WTC11 (cell line): ENCODE data around the gene EEF1AKMT1. TPM values are rescaled to one million over a fixed set of nuclear protein-coding genes. Genes with fewer than 3 reads are reported as not detected.

ENCODE experiments used
- ATAC-seq: fragments of 200-7000 bp; cut with Tn5 transposase; 2 replicates; pipeline ENCODE4 v1.10.0; 2021; ENCODE audit warnings: mild to moderate bottlenecking, moderate library complexity
- CTCF ChIA-PET: fragments of 300-600 bp; sonication (Branson Sonifier 250); formaldehyde crosslinking; loops from one replicate; lab custom pipeline; 2021; ENCODE audit warnings: antibody characterized with exemption; lab: Charles Lee
- POLR2A ChIA-PET: fragments of 350-600 bp; sonication (Branson Sonifier 250); formaldehyde crosslinking; loops from one replicate; lab custom pipeline; 2021; ENCODE audit warnings: antibody characterized with exemption; lab: Charles Lee
- DNase-seq: peaks from one replicate; pipeline ENCODE4 v3.0.0; 2021; ENCODE audit warnings: low spot score
- H3K27ac Mint-ChIP-seq: 2 replicates; pipeline ENCODE4 v1.8.0; 2021; ENCODE audit warnings: mixed read lengths
- H3K27me3 Mint-ChIP-seq: 2 replicates; pipeline ENCODE4 v1.8.0; 2021; ENCODE audit warnings: low read depth, mild to moderate bottlenecking, moderate library complexity, mixed read lengths
- H3K36me3 Mint-ChIP-seq: 2 replicates; pipeline ENCODE4 v1.8.0; 2021; ENCODE audit warnings: mixed read lengths
- H3K4me1 Mint-ChIP-seq: 2 replicates; pipeline ENCODE4 v1.8.0; 2022; ENCODE audit warnings: mixed read lengths
- H3K4me3 Mint-ChIP-seq: 2 replicates; pipeline ENCODE4 v1.8.0; 2021; ENCODE audit warnings: mild to moderate bottlenecking, moderate library complexity, mixed read lengths
- H3K9me3 Mint-ChIP-seq: 2 replicates; pipeline ENCODE4 v1.8.0; 2021; ENCODE audit warnings: mixed read lengths
- ARID4B ChIP-seq: sonication (generic); formaldehyde crosslinking; IDR thresholded peaks from 2 replicates; pipeline ENCODE4 v1.8.0; 2023; ENCODE audit warnings: missing genetic modification reagents, mild to moderate bottlenecking, borderline replicate concordance
- E2F4 ChIP-seq: sonication (generic); formaldehyde crosslinking; IDR thresholded peaks from 2 replicates; pipeline ENCODE4 v1.8.1; 2022; ENCODE audit warnings: low read depth, mild to moderate bottlenecking, moderate library complexity, missing genetic modification reagents, borderline replicate concordance
- ELF4 ChIP-seq: sonication (generic); formaldehyde crosslinking; IDR thresholded peaks from 2 replicates; pipeline ENCODE4 v1.8.1; 2022; ENCODE audit warnings: low read depth, mild to moderate bottlenecking, moderate library complexity, missing genetic modification reagents
- ERG ChIP-seq: fragments of 250-450 bp; sonication (Bioruptor Pico); IDR thresholded peaks from 2 replicates; pipeline ENCODE4 v1.8.0; 2021; ENCODE audit warnings: mild to moderate bottlenecking
- FOXJ3 ChIP-seq: sonication (generic); formaldehyde crosslinking; IDR thresholded peaks from 2 replicates; pipeline ENCODE4 v1.9.0; 2021; ENCODE audit warnings: missing genetic modification reagents, mild to moderate bottlenecking, borderline replicate concordance
- GTF2I ChIP-seq: fragments of 250-450 bp; sonication (Bioruptor Pico); conservative IDR thresholded peaks from 2 replicates; pipeline ENCODE4 v1.4.0; 2021; ENCODE audit warnings: mild to moderate bottlenecking
- NFATC4 ChIP-seq: fragments of 250-450 bp; sonication (Bioruptor Pico); IDR thresholded peaks from 2 replicates; pipeline ENCODE4 v1.9.0; 2021; ENCODE audit warnings: mild to moderate bottlenecking
- NFYB ChIP-seq: sonication (generic); formaldehyde crosslinking; conservative IDR thresholded peaks from 2 replicates; pipeline ENCODE4 v1.8.0; 2022; ENCODE audit warnings: low read depth, missing genetic modification reagents
- SP1 ChIP-seq: sonication (generic); formaldehyde crosslinking; conservative IDR thresholded peaks from 2 replicates; pipeline ENCODE4 v1.8.1; 2022; ENCODE audit warnings: missing genetic modification reagents
- ZMAT4 ChIP-seq: fragments of 250-450 bp; sonication (Bioruptor Pico); IDR thresholded peaks from 2 replicates; pipeline ENCODE4 v1.9.0; 2021; ENCODE audit warnings: mild to moderate bottlenecking
- ZNF138 ChIP-seq: sonication (generic); formaldehyde crosslinking; conservative IDR thresholded peaks from 2 replicates; pipeline ENCODE4 v1.8.1; 2022; ENCODE audit warnings: mild to moderate bottlenecking, moderate library complexity, missing genetic modification reagents
- ZNF263 ChIP-seq: sonication (generic); formaldehyde crosslinking; IDR thresholded peaks from 2 replicates; pipeline ENCODE4 v1.8.1; 2022; ENCODE audit warnings: low read depth, mild to moderate bottlenecking, moderate library complexity, missing genetic modification reagents
- ZNF281 ChIP-seq: sonication (generic); formaldehyde crosslinking; IDR thresholded peaks from 2 replicates; pipeline ENCODE4 v1.8.0; 2023; ENCODE audit warnings: mild to moderate bottlenecking, missing genetic modification reagents
- ZNF425 ChIP-seq: fragments of 250-450 bp; sonication (Bioruptor Pico); conservative IDR thresholded peaks from 2 replicates; pipeline ENCODE4 v1.9.0; 2021; ENCODE audit warnings: mild to moderate bottlenecking
- ZSCAN18 ChIP-seq: fragments of 250-450 bp; sonication (Bioruptor Pico); IDR thresholded peaks from 2 replicates; pipeline ENCODE4 v2.1.2; 2022; ENCODE audit warnings: mild to moderate bottlenecking, moderate library complexity
- total RNA-seq: library from RNA; stranded (reverse); gene quantifications from 3 replicates; pipeline ENCODE4 v1.2.3, GENCODE V29; 2021

Gene EEF1AKMT1
- total RNA-seq, 1 experiment from 2014 or later: 2.6 TPM

- no peak; the same call in 1 of the 2 replicates for ATAC-seq
- Mint-ChIP-seq H3K36me3 (no peaks in the 10 kb centered on the region), H3K4me1 (peaks cover 23% of the 10 kb centered on the region), H3K9me3 (no peaks in the 10 kb centered on the region), H3K27me3 (peaks cover 10% of the 10 kb centered on the region), H3K27ac (no peak overlapping the region), H3K4me3 (peak overlapping the region; percentile 68)
- DNase-seq: no peak
- TF ChIP-seq GTF2I (CRISPR knock-in tag) (no peak), ELF4 (CRISPR knock-in tag) (no peak), SP1 (CRISPR knock-in tag) (no peak), ERG (CRISPR knock-in tag) (no peak), ZNF425 (CRISPR knock-in tag) (no peak), NFATC4 (CRISPR knock-in tag) (no peak), ARID4B (CRISPR knock-in tag) (no peak), ZMAT4 (CRISPR knock-in tag) (no peak), ZNF281 (CRISPR knock-in tag) (no peak), ZNF138 (no peak), FOXJ3 (CRISPR knock-in tag) (no peak), NFYB (CRISPR knock-in tag) (no peak), E2F4 (CRISPR knock-in tag) (no peak), ZSCAN18 (no peak), ZNF263 (CRISPR knock-in tag) (no peak)
- ChIA-PET POLR2A (no interaction called here), CTCF (interaction anchor here (1.2 to 2.8 kb wide), 3 partner anchors 9 to 228 kb away, joined by 4 to 12 read pairs (median 6); no protein-coding TSS in a partner anchor)
Observed at GRCh38 chr13:20721058-20721453, 52.7 kb downstream of the EEF1AKMT1 start.
